GM15510 (cell line): Measurements from ENCODE around the gene SOCS7.

Experiments
- POLR2A ChIP-seq: IDR thresholded peaks from 3 replicates; pipeline ENCODE4 v1.6.1; 2011; ENCODE audit warnings: borderline replicate concordance; ENCODE audit not compliant: insufficient read length; ENCODE audit errors: extremely low read depth

Gene SOCS7, protein sequence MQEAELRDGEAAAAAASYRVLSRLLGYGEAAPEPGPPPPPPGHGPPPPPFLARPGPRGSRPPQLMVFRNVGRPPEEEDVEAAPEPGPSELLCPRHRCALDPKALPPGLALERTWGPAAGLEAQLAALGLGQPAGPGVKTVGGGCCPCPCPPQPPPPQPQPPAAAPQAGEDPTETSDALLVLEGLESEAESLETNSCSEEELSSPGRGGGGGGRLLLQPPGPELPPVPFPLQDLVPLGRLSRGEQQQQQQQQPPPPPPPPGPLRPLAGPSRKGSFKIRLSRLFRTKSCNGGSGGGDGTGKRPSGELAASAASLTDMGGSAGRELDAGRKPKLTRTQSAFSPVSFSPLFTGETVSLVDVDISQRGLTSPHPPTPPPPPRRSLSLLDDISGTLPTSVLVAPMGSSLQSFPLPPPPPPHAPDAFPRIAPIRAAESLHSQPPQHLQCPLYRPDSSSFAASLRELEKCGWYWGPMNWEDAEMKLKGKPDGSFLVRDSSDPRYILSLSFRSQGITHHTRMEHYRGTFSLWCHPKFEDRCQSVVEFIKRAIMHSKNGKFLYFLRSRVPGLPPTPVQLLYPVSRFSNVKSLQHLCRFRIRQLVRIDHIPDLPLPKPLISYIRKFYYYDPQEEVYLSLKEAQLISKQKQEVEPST

DNA sequence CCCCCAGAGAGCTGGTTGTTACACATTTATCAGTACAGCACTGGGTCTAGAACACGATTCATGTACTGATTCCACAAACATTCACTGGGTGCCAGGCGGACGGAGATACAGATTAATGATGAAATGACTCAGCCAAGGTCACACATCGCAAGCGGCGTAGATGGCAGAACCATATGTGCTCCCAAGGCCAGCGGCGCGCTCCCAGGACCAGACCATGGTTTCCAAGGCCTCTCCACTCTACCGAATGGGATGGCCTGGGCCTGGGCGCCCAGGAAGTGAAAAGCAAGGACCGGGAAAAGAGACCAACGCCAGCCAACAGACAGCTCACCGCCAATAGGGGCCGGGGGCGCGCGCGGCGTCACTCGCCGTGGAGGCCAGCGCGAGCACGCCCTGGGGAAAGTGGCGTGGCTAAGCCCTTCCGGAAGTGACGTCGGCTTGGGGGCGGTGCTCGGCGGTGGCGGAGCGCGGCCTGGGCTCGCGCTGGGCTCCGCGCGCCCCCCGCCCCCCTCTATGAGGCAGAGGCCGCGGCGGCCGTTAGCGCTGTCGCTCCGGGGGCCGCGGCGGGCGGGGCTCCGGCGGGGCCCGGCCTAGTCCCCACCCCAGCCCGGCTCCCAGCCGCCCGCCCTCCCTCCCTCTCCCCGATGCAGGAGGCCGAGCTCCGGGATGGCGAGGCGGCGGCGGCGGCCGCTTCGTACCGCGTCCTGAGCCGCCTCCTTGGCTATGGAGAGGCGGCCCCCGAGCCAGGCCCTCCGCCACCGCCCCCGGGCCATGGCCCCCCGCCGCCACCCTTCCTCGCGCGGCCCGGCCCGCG is at the start of gene SOCS7:
Gene SOCS7 (plus strand): TSS at position 433 of the 811 bp plus-strand sequence. CDS start 209 bp downstream, at position 642.
- peak; percentile 96 for TF ChIP-seq POLR2A

DNA sequence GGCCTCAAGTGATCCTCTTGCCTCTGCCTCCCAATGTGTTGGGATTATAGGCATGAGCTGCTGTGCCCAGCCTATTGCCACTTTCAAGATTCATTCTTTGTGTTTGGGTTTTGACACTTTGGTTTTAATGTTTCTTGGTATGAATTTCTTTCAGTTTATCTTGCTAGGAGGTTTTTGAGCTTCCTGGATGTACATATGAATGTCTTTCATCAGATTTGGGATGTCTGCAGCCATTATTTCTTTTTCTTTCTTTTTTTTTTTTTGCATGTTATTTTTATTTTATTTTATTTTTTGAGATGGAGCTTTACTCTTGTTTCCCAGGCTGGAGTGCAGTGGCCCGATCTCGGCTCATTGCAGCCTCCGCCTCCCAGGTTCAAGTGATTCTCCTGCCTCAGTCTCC is 36.1 kb upstream of the SOCS7 start:
- TF ChIP-seq POLR2A: no peak

DNA sequence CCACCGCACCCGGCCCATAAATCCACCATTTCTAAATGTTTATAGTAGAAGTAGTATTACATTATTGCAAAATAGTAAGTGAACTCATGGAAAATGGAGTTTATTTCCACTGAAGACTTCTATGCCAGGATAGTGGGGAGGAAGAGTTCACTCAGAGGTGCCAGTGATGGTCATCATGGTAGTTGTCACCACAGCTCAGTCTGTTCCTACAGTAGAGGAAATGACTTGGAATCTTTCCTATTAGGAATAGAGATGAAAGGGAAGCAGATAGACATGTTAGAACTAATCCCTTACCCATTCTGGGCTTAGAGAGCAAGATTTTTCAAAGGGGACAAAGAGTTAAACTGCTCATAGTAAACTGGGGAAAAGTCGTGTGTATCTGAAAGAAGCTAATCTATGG is 34.6 kb upstream of the SOCS7 start:
- TF ChIP-seq POLR2A: no peak

DNA sequence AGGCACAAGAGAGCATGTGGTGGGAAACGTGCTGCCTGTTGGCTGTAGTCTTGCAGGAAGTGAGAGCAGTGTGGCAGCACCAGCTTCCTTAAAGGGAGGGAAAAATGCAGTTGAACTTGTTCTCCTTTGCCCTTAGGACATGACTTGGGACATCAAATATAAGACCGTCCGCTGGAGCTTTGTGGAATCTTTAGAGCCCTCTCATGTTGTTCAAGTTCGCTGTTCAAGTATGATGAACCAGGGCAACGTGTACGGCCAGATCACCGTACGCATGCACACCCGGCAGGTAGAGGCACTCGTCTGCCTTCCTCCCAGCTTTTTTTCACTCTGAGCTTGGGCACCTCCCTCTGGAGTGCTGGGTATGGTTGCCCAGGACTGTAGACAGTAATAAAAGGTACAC is 31.2 kb upstream of the SOCS7 start:
- TF ChIP-seq POLR2A: no peak

DNA sequence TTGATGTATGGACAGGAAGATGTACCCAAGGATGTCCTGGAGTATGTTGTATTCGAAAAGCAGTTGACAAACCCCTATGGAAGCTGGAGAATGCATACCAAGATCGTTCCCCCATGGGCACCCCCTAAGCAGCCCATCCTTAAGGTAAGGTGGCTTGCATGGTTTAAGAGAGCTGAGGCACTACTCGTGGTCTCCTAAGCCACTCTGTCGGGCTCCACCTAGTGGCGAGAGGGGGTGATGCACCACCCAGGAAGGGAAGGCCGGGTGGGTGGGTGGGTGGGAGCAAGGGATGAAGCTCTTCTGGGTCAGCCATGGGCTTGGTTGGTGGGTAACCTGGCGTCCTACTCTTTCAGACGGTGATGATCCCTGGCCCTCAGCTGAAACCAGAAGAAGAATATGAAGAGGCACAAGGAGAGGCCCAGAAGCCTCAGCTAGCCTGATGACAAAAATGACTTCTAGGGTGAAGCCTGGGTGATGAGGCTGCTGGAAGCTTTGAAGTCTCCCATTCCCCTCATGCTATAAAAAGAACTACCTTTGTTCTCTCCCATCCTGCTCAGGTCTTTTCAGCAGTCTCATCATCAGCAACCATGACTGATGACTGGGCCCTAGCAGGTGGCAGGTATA is 29.4 kb upstream of the SOCS7 start:
- TF ChIP-seq POLR2A: no peak

DNA sequence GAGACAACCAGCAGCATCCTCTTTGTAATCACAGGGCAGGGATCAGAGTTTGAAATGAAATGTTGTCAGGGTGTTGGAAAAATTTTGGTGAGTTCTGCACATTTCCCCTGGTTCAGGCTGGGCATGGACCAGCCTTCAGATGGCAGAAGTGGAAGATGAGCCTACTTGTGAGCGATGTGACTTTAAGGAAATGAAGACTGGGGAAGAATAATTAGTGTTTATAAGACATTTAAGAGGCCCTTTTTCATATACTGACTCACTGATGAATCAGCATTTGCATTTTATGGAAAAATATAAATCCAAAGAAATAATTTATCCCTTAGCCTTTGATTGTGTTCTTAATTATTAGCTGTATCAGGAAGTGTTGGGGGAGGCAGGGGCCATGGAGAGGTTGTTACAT is 28.7 kb upstream of the SOCS7 start:
- TF ChIP-seq POLR2A: no peak

DNA sequence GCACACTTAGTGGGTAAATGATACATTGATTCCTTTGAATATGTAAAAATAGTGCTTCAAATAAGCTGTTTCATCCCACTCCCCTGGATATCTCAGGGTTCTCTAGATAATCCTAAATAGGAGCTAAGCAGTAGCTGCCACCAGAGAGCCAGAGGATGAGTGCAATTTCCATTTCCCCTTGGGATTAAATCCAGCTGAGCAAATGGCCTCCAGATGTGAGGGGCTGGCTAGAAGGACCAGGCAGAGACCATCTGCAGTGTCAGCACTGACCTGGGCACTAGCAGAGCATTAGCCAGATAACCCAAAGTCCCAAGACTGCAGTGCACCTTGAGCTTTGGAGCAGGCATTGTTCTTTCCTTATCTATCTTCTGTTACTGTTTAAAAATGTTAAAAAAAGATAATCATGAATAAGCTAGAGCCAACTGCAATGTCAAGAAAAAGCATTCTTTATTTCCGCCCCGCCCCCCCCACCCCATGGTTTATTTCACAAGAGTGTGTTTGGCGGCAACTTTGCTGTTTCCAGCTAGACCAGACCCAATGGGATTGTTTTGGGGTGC is 27.4 kb upstream of the SOCS7 start:
- TF ChIP-seq POLR2A: no peak

DNA sequence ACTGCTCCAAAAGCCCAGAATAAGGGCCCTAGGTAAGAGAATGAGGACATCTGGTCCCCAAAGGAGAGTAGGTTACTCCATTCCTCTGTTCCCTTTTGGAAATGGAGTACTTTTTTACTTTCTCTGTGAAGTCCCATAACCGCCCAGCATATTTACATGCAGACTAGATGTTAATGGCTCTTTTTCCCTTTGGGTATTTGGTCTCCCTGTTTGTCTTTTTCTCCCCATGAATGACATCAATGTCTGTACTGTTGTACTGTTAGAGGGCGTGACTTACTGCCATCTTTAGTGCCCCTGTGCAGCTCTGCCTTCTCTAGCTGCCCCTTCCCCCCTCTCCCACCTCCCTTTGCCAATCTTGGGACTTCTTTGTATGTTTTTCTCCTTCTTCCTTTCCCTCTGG is 26.9 kb upstream of the SOCS7 start:
- no peak for TF ChIP-seq POLR2A

DNA sequence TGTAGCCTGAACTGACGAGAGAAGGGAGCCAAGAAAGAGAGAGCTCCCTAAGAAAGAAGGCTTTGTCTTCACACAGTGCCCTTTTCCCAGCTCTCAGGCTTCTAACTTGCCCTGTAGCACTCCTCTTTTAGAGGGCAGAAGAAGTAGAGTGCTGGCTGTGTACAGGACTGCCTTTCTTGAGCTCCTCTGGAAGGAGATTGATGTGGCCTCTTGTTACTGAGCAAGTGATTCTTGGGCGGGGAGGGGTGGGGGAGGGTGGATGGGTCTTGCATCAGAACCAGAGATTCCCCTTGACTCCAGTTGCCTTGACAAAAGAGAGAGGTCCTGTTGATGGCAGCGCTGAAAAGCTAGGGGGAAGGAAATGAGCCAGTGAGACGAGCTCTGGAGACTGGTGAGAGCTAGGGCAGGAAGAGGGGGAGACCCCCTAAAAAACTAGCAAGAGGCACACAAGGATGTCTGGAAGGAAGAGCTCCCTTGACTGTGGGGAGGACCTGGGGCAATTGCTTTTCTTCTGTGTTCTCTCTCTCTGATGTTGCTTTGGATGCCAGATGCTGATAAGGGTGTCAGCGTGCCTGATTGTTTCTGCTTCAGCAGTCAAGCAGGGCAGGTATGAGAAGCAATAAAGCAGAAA is 26.3 kb upstream of the SOCS7 start:
- TF ChIP-seq POLR2A: no peak

DNA sequence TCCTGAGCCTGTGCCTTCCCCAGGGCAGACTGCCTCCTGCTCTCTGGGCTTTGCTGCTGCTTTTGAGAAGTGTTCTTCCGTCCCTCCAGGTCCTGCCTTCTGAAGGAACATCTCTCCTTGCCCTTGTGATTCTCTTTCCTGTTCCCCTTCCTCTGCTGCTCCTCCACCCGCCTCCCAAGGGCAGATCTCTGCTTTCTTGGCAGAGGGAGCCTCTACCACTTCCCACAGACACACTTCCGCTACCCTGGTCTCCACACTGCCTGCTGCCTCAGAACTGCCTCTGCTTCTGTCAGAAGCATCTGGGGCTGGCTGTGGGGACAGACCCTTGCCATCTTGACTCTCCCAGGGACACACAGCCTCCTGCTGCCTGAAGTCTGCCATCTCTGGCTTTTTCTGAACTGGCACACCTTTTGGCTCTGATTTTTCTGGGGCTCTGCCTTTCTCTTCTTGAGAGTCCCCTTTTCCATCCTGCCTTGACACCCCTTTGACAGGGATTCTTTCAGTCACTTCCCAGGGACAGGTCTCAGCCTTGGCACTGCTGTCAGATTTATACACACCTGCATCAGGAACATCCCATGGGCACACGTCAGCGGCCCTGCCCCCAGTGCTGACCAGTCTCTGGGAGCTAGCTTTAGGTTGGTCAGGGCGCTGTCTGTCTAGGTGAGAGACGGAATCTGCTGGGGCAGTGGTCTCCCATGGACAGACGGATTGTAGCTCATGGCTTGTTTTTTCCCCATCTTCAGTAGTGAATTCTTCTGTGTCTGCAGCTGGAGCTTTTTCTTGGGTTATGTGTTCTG is 24.4 kb upstream of the SOCS7 start:
- TF ChIP-seq POLR2A: no peak

DNA sequence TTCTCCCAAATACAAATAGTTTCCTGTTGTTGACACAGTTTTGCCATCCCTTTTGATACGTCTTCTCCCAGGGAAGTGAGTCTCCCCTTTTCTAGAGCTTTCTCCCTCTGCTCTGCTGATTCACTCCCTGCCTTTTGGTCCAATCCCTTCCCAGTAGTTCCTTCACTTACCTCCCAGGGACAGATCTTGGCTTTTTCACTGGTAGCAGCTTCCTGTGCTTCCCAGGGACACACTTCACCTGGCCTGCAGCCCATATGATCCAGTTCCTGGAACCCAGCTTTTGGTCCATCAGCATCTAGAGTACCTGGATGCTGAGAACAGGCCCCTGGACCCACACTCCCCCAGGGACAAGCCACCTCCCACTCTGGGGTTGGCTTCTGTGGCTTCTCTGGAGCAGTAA is 23.7 kb upstream of the SOCS7 start:
- TF ChIP-seq POLR2A: no peak

DNA sequence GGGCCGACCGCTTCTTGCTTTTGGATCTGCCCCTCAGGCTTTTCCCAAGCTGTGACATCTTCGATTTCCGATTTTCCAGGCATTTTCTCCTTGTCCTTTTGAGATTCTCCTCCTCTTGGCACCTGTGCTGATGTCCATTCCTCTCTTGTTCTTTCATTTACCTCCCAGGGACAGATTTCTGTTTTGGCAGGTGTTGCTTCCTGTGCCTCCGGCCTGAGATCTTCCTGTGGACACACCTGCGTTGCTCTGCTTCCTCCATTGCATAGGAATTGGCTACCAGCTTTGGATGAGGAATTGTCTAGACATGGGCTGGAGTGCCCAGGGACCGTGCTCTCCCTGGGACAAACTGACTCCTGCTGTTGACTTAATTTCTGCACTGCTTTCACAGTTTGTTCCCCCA is 23.0 kb upstream of the SOCS7 start:
- no peak for TF ChIP-seq POLR2A

DNA sequence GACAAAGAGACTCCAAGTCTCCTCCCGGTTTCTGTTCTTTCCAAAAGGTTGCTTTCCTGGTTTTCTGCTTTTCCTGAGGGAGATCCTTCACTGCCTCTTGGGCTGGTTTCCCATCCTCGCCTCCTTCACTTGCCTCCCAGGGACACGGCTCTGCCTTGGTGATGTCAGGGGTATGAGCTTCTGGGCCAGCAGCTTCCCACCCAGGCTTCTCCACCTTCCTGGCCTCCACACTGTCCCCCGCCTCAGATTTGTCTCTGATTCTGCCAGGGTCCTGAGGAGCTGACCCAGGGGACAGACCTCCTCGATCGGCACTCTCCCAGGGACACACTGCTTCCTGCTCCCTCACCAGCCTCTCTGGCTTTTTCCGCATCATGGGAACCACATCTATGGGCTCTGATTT is 22.4 kb upstream of the SOCS7 start:
- no peak for TF ChIP-seq POLR2A
